Spleen (tissue), 7 donors: ENCODE data around the gene ATXN7.

Experiments used
- CTCF ChIP-seq, 11 experiments: fragments of 200-600 bp in 7 of 11; fragments of 450-650 bp in 4 of 11; sonication (generic) in 4 of 11; IDR thresholded peaks in 8 of 11; conservative IDR thresholded peaks in 3 of 11; 1 replicate in 7 of 11; 2 replicates in 4 of 11; pipeline versions ENCODE4 v1.4.0 to v1.8.0; 2016 to 2021; ENCODE audit warnings: antibody characterized with exemption in 11 of 11, inconsistent platforms in 4 of 11, mild to moderate bottlenecking in 1 of 11
- POLR2AphosphoS5 ChIP-seq, 3 donors: sonication (generic); formaldehyde crosslinking; IDR thresholded peaks; one replicate each; pipeline ENCODE4 v1.5.1; 2017; ENCODE audit warnings: antibody characterized with exemption in 3 of 3
- donor health status: DM: no; HTN: no; CAD: no; lungs with moderate emphysema.
- donor health status: DM: no; HTN: no; CAD: no.
- donor health status: DM: no; HTN: no; CAD: no.

GRCh38 chr3:63986831-63987230 lies 123.2 kb downstream of the ATXN7 start:
- TF ChIP-seq CTCF (IDR thresholded peaks at IDR 0.05 in 8 of 11, conservative IDR thresholded peaks at IDR 0.05 in 3 of 11) (no peak), POLR2AphosphoS5 (IDR thresholded peaks at IDR 0.05) (no peak)
